Transverse colon (tissue), 3 donors: ENCODE measurements around the gene HS2ST1.

Source experiments
- POLR2A ChIP-seq: fragments of 450-650 bp; IDR thresholded peaks from one replicate; pipeline ENCODE4 v1.6.1; 2016; ENCODE audit warnings: antibody characterized with exemption, mild to moderate bottlenecking, moderate library complexity
- TF ChIP-seq, protein P1 (sequence below), 5 experiments: fragments of 200-600 bp in 3 of 5; fragments of 450-650 bp in 2 of 5; sonication (generic) in 3 of 5; IDR thresholded peaks; 1 replicate in 2 of 5; 2 replicates in 3 of 5; pipeline ENCODE4 v1.5.1; 2016 to 2017; ENCODE audit warnings: antibody characterized with exemption in 5 of 5, inconsistent platforms in 3 of 5, mild to moderate bottlenecking in 2 of 5, moderate library complexity in 1 of 5

DNA sequence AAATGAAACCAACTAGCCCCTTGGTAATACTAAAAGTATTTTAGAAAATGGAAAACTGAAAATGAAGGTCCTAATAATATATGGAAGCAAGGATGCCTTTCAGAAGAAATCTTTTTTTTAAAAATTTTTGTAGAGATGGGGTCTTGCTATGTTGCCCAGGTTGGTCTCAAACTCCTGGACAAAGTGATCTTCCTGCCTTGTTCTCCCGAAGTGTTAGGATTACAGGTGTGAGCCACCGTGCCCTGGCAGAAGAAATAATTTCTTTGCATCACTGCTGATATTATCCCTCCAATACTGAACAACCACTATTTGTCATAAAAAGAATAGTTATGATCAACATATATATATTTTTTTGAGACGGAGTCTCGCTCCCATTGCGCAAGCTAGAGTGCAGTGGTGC is 26.1 kb upstream of the HS2ST1 start:
- no peak for TF ChIP-seq POLR2A
- TF ChIP-seq, protein P1, sequence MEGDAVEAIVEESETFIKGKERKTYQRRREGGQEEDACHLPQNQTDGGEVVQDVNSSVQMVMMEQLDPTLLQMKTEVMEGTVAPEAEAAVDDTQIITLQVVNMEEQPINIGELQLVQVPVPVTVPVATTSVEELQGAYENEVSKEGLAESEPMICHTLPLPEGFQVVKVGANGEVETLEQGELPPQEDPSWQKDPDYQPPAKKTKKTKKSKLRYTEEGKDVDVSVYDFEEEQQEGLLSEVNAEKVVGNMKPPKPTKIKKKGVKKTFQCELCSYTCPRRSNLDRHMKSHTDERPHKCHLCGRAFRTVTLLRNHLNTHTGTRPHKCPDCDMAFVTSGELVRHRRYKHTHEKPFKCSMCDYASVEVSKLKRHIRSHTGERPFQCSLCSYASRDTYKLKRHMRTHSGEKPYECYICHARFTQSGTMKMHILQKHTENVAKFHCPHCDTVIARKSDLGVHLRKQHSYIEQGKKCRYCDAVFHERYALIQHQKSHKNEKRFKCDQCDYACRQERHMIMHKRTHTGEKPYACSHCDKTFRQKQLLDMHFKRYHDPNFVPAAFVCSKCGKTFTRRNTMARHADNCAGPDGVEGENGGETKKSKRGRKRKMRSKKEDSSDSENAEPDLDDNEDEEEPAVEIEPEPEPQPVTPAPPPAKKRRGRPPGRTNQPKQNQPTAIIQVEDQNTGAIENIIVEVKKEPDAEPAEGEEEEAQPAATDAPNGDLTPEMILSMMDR (IDR thresholded peaks at IDR 0.05) = no peak
